GM18499 (cell line): Measurements from ENCODE around the gene PMPCA.
"Not testable (repeated sequence)": the region's sequence is repeated elsewhere in the genome, so short reads cannot be mapped to it uniquely, and the experiment has no call there.

Experiments used
- ATAC-seq: cut with Tn5 transposase; IDR thresholded peaks from one replicate; pipeline ENCODE4 v1.9.1; 2021; ENCODE audit warnings: moderate number of reproducible peaks; ENCODE audit not compliant: insufficient read depth, unreplicated experiment

The PMPCA gene

DNA sequence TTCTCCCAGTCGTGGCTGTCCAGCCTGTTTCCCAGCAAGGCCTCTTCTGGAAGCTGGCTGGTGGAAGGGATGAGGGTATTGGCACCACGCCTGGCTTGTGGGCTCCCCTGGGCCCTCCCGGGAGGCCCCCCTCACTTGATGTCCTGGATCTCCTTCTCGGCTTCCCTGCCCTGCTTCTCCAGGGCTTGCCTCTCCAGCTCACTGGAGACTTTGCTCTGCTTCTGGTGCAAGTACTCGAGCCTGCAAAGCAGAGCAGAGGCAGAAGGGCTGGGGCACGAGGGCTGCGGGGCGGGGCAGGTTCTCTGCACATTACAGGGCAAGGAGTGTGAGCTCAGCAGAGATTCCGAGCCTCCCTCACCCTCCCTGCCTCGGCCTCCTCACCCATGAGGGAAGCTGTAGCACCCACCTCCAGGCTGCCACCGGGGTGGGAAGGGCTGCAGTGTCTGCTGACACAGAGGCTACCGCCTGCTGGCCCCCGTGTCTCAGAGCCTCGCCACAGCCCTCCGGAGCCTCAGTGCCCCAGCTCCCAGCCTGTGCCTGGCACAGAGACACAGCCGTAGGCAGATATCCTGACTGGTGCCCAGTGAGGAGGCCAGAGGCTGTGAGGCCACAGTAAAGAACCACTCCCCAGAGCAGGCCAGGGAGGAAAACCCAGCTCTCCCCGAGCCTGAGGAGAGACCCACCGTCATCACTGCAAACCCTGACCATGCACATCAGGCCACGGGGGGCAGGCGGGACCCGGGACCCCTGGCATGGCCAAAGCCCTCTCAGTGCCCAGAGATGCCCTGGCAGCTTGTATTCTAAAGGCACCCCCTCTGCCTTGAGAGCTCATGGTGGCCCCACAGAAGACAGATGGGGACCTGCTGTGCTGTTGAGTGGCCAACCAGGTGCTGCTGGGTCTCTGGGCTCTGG, 17.7 kb upstream of the PMPCA start:
- ATAC-seq = no peak

DNA sequence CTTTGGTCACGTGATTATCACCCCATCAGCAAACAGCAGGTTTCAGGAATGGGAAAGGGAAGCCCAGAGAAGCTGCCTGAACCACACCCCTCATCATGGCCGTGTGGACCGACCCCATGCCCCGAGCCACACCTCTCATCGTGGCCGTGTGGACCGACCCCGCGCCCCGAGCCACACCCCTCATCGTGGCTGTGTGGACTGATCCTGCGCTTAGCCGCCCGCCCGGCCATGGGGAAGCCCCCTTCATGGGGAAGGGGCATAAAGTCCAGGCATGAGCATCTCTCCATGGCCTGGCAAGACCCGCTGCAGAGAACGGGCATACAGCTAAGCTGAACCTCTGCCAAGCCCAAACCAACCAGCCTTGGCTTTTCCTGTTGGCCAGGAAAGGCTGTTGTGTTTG, 16.9 kb upstream of the PMPCA start:
- no peak for ATAC-seq

DNA sequence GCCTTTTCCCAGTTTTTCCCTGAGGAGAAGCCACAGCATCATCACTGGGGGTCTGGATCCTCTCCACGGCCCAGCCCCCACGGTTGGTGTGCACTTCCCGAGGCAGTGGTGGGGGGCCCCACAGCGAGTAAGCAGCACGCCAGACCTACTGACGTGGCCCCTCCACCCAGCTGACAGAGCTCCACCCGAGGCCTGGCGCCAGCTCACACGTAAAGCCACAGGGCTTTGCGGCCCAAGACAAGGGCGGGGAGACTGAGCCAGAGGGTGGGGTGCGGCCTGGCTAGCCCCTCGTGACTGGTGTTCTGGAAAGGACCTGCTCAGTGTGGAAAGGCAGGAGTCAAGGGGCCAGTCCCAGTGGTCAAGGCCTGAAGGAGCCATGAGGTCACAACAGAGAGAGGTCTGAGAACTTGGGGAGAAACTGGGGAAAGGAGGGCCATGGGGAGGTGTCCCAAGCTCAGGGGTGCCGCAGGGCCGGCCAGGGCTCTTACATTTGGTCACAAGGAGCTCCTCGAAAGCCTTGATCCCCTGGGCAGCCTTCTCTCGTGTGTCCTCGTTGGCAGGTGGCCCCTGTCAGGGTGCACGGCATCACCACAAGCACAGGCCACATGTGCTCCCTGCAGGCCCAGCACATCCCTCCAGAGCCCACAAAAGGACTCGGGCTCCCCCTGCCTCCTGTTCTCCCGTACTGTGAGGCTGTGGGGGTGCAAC, 16.0 kb upstream of the PMPCA start:
- no peak for ATAC-seq

DNA sequence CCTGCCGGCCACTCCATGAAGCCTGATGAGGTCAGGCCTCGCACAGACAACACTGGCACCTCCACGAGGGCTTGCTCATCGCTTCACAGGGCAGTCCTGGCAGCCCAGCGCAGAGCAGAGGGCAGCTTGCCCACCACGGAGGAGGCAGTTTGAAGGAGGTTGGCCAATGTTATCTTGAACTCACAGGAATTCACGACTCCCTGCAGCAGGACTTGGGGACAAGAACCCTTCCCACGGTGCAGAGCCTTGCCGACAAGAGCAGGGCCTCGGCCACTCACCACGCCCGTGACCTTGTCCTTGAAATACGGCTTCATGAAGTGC, 15.5 kb upstream of the PMPCA start:
- no peak for ATAC-seq

DNA sequence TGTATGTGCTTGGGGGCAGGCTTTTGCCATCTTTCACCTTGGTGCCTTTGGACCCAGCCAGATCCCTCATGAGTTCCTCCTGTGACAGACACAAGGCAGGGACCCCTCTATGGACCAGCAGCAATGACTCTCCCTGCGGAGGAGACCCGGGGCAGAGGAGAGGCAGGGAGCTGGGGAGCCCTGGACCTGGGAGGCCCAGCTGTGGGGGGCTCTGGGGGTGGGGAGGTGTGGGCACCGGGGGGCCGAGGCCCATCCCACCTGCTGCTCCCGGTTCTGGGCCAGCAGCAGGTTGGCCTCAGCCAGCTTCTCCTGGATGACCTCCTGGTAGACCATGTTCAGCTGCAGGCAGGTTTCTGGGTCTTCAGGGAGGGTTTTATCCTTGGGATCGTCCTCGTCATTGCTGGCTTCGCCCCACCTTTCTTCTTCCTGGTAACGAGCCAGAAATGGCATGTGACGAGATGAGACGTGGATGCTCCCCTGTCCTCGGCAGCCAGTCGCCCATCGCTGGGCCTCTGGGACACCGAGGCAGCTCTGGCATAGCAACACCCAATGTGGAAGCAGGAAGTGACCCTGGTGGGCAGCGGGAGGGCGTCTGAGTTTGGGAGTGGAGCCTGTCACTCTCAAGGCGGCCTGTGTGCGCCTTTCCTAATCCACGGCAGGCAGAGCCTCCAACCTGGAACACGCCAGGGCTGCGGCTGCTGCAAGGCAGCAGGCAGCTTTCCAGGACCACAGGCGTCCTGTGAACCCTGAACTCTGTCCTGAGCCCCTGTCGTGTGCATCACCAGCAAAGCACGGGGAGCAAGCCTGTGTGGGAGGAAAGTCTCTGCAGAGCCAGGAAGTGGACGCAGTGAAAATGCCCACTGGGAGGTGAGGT, 14.9 kb upstream of the PMPCA start:
- ATAC-seq = no peak

DNA sequence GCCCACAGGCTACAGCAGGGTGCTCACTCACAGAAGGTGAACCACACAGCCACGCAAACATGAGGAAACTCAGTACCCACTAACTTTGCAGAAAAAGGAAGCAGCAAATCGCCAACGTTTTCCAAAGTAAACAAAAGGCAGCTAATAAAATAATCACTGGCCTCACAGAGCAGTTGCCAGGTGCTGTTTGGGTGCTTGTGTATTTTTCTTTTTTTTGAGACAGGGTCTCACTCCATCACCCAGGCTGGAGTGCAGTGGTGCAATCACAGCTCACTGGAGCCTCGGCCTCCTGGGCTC, 14.3 kb upstream of the PMPCA start:
- ATAC-seq = no peak

DNA sequence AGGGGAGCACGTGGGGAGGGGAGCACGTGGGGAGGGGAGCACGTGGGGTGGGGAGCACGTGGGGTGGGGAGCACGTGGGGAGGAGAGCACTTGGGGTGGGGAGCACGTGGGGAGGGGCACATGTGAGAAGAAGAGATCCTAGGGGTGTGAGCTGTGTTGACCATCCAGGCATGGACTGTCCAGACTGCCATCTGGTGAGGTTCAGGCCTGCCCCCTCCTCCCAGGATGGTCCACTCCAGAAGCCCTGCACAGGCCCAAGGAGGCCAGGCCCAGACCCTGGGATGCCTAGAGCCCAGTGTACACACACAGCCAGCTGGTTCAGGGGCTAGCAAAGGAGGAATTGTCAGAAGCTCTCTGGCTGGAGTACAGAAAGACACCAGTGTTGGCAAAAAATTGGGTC, 12.8 kb upstream of the PMPCA start:
- no peak for ATAC-seq

DNA sequence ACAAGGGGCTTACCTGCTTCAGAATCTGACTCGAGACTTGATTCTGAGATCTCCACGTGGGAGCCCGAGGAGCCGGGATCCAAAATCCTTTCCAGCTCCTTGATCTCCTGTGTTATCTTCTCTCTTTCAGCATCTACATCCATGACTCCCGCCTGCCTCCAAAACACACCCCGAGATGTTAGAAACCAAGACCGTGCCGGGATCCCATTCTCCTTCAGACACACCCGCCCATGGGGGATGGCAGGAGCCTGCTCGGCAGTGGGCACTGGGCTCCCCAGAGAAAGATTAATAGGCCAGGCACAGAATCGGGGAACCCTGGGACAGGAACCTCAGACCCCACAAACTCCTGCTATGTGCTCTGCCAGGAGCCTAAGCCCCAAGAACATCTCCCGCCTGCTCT, 12.2 kb upstream of the PMPCA start:
- ATAC-seq = no peak

DNA sequence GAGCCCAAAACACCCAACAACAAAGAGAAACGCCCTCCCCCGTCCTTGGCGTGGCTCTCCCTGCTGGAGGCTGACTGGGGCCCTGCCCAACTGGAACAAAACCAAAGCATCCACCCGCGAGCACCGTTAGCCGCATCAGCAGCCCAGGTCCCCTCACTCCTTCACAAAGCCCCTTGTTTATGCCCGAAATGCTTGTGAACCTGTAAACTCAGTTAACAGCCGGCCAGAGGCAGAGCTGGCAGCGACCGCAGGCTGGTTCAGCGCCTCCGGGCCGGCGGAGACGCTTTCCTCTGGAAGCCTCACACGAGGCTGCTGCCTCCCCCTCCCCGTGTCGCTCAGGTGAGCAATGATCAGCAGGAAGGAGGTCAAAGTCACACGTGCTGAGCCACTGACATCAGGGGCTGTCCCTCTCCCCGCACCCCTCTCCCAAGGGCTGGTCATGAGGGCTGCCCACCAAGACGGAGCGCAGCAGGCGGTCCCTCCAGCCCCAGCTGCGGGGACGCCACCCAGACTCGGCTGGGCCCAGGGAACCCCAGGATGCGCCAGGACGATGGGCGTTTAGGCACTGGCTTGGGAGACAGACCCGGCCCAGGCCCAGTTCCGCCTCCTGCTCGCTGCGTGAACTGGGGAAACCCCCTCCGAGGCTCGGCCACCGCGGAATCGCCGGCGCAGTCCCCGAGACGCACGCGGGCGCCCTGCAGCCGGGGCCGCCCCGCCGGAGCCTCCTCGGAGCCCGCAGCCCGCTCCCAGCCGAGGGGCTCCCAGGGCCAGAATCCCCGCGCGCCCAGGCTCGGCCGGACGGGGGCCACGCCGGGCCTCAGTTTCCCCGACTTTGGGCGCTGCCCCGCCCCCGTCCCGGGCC, 11.1 kb upstream of the PMPCA start:
- no peak for ATAC-seq

DNA sequence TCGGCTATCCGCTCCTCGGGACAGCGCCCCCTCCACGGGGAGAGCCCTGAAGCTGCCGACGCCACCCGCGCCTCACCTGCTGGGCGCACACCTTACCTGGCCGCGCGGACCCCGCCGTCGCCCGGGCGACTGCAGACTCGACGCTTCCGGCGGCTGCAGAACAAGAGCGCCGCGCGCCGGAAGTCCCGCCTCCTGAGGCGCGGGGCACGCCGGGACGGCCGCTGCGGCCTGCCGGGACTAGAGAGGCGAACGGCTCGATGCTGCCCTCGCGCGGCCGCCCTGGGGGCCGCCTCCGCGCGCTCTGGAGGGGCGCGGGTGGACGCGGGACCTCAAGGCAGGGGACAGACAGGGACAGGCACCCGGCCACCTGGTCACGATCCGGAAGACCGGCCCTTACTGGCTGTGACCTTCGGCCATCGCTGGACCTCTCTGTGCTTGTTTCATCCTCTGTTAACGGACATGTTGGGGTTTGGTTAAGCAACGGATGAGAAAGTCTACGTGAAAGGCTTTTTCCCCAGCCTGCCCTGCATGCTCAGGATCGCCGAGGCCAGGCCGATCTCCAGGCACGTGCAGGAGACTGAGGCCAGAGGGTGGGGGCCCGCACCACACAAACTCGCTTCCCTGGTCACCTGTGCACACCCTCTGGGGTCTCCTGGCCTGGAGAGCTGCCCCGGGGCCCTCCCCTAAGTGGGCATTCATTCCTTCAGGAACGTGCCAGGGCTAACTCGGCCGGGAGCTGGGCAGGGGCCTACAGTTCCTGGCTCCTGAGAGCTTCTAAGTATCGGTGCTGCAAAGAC, 10.2 kb upstream of the PMPCA start, which contains the start of gene SNAPC4:
Gene SNAPC4 (minus strand): TSS at position 133 of the 797 bp plus-strand sequence. CDS start 1,742 bp downstream, outside the sequence.
- ATAC-seq = no peak

DNA sequence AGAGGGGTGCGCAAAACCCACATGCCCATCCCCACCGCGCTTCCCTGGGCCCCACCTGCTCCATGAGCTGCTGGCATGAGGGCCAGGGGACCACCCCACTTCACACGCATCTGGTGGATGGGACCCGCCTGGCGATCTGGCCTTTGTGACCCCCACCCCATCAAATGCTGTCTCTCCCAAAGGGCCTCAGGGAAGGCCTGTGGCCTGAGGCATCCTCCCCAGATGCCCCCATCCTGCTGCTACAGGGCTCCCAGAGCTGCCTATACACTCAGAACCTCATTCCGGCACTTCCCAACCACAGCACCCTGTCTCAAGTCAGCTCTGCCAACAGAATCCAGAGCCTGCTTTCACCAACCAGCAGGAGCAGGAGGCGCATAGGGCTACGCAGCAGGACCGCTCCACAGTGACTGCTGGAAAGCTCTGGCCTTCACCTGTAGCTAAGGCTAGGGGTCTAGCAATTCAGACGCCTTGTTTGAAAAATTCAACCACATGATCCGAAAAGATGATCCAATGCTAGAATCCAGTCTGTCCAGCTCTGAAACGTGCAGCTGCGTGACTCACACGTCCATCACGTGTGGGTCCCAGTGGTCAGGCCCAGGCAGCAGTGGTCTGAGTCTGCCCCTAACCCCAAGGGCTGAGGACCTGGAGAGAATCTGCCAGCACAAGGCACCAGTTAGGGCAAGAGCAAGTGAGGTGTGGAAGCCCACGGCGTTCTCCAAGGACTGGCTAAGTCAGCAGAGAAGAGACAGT, 9.1 kb upstream of the PMPCA start:
- ATAC-seq = no peak

DNA sequence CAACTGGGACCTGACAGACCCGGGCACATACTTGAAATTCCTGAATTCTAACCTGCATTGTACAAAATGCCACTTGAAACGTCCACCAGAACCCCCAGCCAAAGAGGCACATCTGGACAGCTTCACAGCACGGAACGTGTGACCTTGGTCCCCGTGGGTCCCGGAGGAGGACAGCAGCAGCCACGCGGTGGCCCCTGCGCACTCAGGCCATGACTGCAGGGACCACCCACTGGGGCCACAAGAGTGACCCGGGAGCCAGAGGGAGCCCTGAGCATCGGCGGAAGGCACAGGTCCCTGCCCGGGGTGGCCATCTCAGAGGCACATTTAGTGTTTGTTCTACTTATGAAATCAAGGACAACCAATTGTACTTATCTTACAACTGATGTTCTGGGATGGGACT, 8.4 kb upstream of the PMPCA start:
- ATAC-seq = no peak

DNA sequence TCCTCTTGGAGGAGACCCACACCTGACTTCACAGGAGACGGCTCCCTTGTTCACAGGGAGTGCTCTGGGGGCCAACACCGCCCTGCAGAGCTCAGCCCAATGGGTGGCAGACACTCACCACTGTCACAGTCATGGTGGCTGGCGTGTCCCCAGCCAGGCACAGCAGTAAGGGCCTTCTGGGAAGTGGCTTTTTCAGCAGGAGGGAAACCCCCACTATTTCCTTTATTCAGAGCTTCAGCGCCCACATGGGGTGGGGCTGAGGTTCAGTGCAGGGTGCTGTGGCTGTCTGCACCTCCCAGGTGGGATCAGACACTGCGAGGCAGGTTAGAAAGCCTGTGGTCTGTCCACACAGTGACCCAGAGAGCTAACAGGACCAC, 6.9 kb upstream of the PMPCA start:
- no peak for ATAC-seq

DNA sequence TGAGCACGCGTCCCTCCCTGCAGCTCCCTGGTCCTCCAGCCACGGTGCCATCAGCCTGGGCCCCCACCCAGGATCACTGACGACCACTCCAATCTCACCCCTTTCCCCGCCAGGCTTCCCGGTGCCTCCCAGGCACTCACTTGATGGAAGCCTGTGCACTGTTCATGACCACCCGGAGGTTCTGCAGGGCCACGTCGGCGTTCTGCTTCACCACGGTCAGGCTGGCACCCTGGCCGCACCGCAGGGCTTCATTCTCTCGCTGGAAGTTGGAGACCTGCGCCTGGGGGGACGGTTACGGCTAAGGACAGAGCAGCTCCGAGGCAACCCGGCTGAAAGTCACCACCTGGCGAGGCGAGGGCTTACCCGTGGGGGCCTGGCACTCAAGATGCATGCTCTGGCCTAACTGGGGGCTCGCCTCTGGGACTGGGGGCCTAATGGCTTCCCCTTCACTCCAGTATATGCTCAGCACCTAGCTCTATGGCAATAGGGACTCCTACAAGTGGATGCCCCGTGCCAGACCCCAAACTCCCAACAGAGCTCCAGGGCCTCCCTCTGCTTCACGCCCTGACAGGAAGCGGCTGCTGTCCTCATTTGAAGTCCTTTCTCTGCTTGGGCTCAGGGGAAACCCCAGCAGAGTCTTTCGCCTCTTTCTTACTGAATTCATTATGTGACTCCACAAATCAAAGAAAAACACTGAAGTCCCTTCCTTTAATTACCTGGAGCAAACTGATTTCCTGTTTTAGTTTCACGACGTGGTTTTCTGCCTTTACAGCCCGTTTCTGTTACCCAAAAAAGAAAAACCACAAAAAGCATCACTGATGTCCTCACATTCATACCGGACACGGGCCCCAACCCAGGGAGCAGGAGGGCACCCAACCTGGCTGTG, 6.3 kb upstream of the PMPCA start:
- ATAC-seq = no peak

DNA sequence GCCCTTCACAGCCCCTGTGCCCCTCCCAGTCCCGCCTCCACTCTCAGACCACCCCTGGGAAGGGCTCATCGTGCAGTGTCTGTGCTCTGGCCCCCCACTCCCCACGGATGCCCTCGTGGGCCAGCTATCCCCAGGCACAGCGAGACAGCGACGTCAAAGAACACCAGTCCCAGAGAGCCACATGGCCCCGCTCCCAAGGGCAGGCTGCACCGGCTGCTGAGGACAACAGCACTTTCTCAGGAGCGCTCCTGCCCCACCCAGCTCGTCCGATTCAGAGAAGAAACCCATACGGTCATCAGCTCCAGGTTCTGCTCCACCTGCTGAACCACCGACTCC, 5.7 kb upstream of the PMPCA start:
- ATAC-seq = no peak

DNA sequence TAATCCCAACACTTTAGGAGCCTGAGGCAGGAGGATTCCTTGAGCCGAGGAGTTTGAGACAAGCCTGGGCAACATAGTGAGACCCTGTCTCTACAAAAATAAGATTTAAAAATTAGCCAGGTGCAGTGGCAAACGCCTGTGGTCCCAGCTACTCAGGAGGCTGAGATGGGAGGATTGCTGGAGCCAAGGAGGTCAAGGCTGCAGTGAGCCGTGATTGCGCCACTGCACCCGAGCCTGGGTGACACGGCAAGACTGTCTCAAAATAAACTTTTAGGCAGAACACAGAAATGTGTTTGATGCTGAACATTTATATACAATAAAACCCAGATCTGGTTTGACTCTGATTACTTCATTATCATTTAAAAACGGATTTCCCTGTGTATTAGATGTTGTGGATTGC, 5.0 kb upstream of the PMPCA start:
- no peak for ATAC-seq

DNA sequence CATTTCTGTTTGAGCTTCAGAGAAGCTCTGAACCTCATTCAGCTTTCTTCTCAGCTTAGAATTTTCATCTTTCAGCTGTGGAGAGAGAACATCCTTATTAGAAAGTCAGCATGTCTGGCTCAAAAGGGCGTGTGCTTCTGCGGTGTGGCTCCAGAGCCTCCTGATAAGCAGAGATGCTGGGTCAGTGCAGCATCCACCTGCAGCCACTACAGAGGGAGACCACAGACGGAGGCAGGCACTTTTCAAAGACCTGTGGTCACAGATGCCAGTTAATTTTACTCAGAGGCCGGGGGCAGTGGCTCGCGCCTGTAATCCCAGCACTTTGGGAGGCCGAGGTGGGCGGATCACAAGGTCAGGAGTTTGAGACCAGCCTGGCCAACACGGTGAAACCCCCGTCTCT, 4.6 kb upstream of the PMPCA start:
- ATAC-seq = not testable (repeated sequence)

DNA sequence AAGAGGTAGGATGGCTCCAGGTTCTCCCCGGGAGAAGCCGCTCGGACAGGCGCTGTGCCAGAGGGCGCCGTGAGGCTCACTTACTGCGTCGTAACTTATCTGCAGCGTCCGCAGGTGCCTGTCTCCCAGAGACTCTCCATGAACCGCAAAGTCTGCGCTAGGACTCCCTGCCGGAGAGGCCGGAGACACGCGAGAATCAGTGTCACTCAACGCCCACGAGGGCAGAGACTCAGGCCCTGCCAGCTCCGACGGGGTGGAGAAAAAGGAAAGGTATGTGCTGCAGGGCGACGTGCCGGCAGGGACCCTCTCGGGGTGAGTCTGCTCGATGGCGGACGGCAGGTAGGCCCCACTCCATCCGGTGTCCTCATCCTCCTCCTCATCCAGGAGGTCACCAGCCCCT, 3.4 kb upstream of the PMPCA start:
- not testable (repeated sequence) for ATAC-seq
